NCI-H128 (cell line): ENCODE results near the gene CCDC174.

Source experiments
- DNase-seq: peaks from one replicate; lab custom pipeline; 2025; ENCODE audit not compliant: unreplicated experiment; lab: John Stamatoyannopoulos, UW

CCDC174 gene

DNA sequence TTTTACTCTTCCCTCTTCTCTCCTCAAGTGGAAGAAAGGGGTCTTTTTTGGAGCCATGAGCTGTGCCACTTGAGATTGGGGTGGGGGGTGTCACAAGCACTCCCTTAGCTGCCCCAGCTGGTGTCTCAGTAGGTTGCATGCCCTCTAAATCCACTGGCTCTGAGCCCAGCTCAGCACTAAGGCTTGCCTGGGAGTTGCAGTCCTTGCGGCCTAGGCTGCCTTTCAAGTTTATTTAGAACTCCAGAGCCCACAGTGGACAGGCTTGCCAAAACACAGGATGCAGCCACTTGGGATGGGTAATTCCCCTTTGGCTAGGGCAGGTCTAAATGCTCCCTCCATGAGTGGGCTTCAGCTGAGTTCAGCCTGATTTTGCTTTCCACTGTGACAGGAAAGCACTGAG is 48.1 kb downstream of the CCDC174 start:
- DNase-seq, result no peak

DNA sequence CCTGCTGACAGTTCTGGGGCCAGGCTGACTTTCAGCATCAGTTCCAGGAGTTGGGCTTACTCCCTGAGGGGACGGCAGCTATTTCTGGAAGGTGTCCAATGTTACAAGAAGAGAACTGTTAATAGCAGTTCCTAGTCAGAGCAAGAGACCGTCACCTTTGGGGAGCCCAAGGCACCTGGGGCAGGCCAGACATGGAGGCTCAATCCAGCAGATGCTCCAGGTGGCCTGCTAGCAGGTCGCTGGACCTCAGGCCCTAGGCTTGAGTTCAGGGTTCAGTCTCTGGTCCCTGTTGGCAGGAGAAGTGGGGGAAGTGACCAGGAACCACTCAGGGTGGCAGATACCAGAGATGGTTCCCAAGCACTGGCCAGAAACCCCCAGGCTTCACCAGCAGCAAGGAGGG is 49.3 kb downstream of the CCDC174 start:
- DNase-seq, result no peak

DNA sequence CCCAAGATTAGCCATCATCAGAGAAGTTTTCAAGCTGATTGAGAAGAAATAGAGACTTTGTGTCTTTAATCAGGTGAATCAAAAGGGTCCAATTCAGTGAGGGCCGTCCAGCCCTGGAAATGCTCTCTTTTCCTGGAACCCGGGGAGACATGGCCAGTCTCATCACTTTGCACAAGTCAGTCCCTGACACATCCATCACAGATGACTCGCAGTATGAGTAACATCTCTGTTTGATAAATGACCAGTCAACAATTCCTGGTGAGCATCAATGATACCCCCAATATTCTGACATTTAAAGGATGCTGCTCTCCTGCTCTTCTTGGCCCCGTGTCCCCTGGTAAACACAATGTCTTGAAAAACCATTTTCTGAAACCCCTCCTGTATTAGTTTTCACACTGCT is 50.1 kb downstream of the CCDC174 start:
- no peak for DNase-seq

DNA sequence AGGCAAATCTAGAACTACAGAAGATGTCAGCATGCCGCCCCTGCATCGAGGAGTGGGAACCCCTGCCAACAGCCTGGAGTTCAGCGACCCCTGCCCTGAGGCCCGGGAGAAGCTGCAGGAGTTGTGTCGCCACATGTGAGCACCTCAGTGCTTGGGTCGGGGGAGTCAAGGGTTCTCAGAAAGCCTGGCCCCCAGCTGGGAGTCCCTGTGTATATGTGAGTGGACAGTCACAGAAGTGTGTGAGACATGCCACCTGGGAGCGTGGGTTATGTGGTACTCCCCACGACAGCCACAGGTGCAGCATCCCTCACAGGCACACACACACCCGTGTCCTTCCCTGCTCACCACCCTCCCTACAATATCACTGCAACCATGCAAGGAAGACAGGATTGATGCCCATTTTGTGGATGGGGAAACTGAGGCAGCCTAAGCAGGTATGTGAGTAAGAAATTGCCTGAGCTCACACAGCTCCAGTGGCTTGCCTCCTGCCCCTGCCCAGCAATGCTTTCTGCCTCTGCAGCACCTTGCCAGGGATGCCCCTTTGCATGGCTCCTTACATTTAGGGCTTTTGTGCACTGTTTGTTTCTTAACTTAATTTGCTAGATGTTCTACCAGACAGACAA is 51.7 kb downstream of the CCDC174 start:
- DNase-seq, result no peak

DNA sequence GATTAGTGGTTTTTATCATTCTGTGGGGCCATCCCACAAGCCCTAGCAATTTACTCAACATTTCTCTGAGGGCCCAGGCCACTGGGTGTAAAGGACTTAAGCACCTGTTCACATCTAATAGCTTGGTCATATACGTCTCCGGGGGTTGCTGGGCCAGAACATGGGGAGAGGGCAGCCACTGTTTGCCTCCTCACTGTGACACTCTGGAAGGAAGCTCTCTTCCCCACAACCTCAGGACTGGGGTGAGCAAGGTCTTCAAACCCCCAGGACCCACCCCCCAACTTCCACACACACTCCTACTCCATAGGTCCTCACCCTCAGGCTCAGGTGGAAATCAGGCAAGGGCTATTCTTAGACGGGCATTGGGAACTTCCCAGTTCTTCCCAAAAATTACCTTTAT is 52.2 kb downstream of the CCDC174 start:
- DNase-seq, result no peak

DNA sequence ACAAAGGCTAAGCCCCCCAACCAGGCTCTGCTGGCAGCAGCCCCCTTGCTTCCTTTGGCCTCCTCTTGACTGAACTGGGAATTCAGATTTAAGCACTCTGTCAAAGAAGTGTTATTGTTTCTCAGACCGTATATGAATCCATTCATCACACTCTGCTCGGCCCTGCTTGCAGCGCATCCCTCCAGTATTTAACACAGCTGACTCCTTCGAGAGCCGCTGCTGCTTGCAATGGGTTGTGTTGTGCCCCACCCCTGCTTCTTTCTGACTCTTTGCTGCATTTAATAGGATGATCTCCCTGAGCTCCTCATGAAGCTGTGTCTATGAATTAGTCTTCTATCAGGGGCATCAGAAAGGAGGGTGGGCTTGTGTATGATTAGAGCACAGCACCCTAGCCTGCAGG is 54.5 kb downstream of the CCDC174 start:
- DNase-seq, result no peak

DNA sequence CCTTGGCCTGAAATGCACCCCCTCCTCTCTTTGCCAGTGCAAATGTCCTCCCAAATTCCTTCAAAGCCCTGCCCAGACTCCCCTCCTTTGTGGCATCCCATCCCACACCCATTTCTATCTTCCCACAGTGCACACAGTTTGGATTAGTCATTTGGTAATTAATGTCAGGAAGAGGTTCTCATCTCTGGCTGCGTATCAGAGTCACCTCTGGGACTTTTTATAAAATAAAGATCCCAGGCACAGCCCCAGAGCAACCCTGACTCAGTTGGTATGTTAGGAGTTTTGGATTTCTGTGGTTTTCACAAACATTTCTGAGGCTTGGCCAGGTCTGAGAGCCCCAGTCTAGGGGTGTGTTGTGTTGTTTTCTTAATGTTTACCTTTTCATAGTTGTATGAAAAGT is 65.0 kb downstream of the CCDC174 start:
- no peak for DNase-seq

DNA sequence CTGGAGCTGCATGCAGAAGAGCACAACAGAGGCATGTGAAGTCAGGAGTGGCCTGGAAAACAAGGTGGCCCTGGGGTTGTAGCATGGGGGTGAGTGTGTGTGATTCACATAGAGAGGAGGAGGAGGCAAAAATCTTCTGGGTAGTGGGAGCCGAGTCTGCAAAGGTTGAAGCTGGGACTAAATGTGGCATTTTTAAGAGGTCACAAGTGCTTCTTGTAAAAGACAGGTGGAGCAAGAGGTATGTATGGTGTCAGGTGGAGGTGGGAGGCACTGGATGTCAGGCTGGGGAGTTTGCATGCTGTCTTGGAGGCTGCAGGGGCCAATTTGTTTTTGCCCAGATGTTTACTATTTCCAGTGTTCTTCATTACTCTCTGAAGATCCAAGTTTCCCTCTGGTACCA is 65.7 kb downstream of the CCDC174 start:
- no peak for DNase-seq

DNA sequence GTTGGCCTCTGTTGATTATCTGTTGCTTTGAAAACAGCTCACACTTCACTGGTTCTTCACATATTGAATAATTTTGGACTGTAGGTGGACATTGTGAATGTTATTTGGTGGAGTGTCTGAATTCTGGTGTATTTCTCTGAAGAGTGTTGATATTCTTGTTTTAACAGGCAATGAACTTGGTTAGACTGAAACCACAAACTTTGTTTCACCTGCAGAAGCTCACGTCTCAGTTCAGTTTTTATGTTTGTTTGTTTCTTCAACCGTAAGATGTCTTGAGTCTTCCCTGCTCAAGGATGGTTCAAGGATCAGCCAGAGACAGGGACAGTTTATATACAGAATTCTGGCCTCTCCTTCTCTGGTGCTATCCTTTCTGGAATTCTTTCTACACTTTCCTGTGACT is 67.0 kb downstream of the CCDC174 start:
- DNase-seq, result no peak

DNA sequence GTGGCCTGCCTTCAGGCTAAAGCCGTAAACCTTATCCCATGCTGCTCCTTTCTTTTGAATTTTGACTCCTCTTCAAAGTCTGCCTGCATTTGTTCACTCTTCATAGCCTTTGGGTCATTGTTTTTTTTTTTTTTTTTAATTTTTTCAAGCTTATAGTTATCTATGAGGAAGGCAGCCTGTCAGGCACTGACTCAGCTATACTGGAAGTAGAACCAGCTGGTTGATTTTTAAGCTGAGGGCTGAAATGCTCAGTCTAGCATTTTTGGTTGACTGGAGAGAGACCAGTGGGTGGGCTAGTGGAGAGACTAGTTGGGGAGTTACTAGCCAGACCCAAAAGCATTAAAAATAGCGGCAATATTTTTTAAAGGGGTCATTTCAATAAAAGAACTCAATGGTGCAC is 67.4 kb downstream of the CCDC174 start:
- DNase-seq, result no peak

DNA sequence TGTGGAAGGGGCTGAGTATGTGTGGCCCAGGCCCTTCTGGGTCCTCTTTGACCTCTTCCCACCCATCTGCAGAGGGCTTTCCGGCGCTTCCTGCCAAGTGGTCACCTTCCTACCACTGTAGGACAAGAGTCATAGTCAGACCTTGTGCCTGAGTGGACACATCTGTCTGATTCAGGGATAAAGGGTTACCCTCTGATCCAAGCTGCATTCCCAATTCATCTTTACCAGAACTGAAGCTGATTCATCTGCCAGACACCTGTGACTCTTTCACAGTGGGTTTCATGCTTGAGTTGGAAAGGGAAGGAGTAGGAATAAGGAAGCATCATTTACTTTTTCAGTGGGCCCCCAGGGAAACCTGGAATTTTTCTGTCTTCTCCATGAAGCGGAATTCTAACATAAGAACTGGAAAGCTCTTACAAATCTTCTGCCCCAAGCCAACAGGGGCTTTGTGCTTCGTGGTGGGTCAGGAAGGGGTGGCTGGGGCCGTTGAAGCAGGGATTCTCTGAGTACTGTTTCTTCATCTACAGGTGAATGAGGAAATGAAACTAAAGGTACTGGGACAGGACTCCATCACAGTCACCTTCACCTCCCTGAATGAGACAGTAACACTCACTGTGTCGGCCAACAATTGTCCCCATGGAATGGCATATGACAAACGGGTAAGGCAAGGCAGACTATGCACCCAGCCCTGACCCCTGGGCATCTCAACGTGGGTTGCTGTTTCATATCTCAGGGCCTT is 69.7 kb downstream of the CCDC174 start:
- no peak for DNase-seq
